RWPE1 (cell line): Measurements from ENCODE around the gene TBL1X.

Experiments used
- CTCF ChIA-PET: fragments of 350-600 bp; sonication (Branson Sonifier 250); formaldehyde crosslinking; extraction: SDS; loops from one replicate; lab custom pipeline; 2021; lab: Yijun Ruan, JAX
- POLR2A ChIA-PET: fragments of 400-600 bp; formaldehyde crosslinking; extraction: SDS; loops from one replicate; lab custom pipeline; 2020; ENCODE audit warnings: antibody characterized with exemption; ENCODE audit not compliant: low non-redundant PET; lab: Yijun Ruan, JAX
- DNase-seq: peaks from one replicate; pipeline ENCODE4 v3.0.0; 2012; ENCODE audit warnings: low spot score
- H3K27ac ChIP-seq: fragments of 450-650 bp; 2 replicates; pipeline ENCODE4 v1.5.1; 2017
- CTCF ChIP-seq: fragments of 450-650 bp; conservative IDR thresholded peaks from 2 replicates; pipeline ENCODE4 v1.5.1; 2017; ENCODE audit warnings: low read depth, mild to moderate bottlenecking

TBL1X gene

GRCh38 chrX:9775930-9776329 is 311.1 kb downstream of the TBL1X start:
- POLR2A ChIA-PET: no interaction called here
- CTCF ChIA-PET: no interaction called here

GRCh38 chrX:9781941-9782340 is 317.1 kb downstream of the TBL1X start:
- POLR2A ChIA-PET: interaction anchor here (0.5 kb wide), 1 partner anchor 15 kb away, joined by 3 read pairs; no protein-coding TSS in a partner anchor

More at GRCh38 chrX:9775930-9776329, 311.1 kb downstream of the TBL1X start:
- no peak overlapping the region for H3K27ac ChIP-seq
- TF ChIP-seq CTCF: no peak
- no peak for DNase-seq

GRCh38 chrX:9784332-9784731 is 319.5 kb downstream of the TBL1X start:
- no peak overlapping the region for H3K27ac ChIP-seq
- no peak for TF ChIP-seq CTCF
- ChIA-PET POLR2A (no interaction called here), CTCF (no interaction called here)
- no peak for DNase-seq

More at GRCh38 chrX:9781941-9782340, 317.1 kb downstream of the TBL1X start:
- DNase-seq: no peak
- H3K27ac ChIP-seq: no peak overlapping the region
- TF ChIP-seq CTCF: no peak
- CTCF ChIA-PET: no interaction called here

GRCh38 chrX:9785254-9785943 is 320.5 kb downstream of the TBL1X start:
- no peak for DNase-seq
- CTCF ChIA-PET: interaction anchor here (0.6 kb wide), 1 partner anchor 551 kb away, joined by 3 read pairs; no protein-coding TSS in a partner anchor
- POLR2A ChIA-PET: no interaction called here
- TF ChIP-seq CTCF: no peak
- no peak overlapping the region for H3K27ac ChIP-seq

GRCh38 chrX:9785944-9786797 is 321.3 kb downstream of the TBL1X start, which contains the start of gene SHROOM2:
Gene SHROOM2 (plus strand): TSS chrX:9786429. CDS start chrX:9786546, 117 bp downstream.
- ChIA-PET POLR2A (no interaction called here), CTCF (interaction anchor here (0.6 kb wide), 1 partner anchor 551 kb away, joined by 3 read pairs; no protein-coding TSS in a partner anchor)
- H3K27ac ChIP-seq: no peak within 1 kb of the TSS
- no peak for TF ChIP-seq CTCF
- DNase-seq: no peak

GRCh38 chrX:9786798-9787635 is 322.2 kb downstream of the TBL1X start:
- no peak for TF ChIP-seq CTCF
- ChIA-PET CTCF (no interaction called here), POLR2A (no interaction called here)
- DNase-seq: no peak
- H3K27ac ChIP-seq: no peak overlapping the region
